ENCODE measurements around the gene MEIS2. TPM values are rescaled to one million over a fixed set of nuclear protein-coding genes. Genes with fewer than 3 reads are reported as not detected.
A peak's percentile ranks its signal among the peaks of the same experiment; 100 is the strongest.

Gene MEIS2
- total and polyA plus RNA-seq, 2 of the 13 experiments (the other 11 are each of a cell fraction or from before 2014, with no cell fraction given): 10.7 to 12.4 TPM

DNA sequence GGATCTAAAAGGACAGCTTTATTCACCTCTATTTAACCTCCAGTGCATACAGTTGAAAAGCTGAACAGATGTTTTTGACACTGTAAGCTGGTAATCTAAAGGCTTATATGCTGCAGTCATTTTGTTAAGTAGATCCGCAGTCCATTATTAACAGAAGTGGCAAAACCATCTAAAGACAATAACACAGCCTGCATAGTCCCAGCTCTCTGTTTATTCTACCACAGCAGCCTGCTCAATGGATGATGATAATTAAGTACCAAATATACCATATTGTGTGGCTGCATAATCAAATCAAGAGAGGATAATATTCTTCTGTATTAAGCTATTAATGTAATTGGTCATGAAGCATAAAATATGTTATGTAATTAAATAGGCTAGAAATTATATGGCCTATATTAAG is 207.1 kb downstream of the MEIS2 start (continued):
- TF ChIP-seq, protein P1, sequence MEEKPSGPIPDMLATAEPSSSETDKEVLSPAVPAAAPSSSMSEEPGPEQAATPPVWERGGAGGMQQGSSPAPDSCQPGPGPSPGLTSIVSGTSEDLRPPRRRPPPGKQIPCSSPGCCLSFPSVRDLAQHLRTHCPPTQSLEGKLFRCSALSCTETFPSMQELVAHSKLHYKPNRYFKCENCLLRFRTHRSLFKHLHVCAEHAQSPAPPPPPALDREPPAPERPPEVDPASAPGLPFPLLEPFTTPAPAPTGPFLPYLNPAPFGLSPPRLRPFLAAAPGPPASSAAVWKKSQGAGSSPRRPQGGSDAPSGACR (CRISPR knock-in tag; IDR thresholded peaks at IDR 0.05): no peak
- no peak for TF ChIP-seq GATAD2A (CRISPR knock-in tag; IDR thresholded peaks at IDR 0.05)
- TF ChIP-seq ZFP41 (CRISPR knock-in tag; IDR thresholded peaks at IDR 0.05; ENCODE audit: borderline replicate concordance): no peak
- no peak for TF ChIP-seq MED1 (CRISPR knock-in tag; IDR thresholded peaks at IDR 0.05)
- TF ChIP-seq SALL2 (CRISPR knock-in tag; IDR thresholded peaks at IDR 0.05): no peak

DNA sequence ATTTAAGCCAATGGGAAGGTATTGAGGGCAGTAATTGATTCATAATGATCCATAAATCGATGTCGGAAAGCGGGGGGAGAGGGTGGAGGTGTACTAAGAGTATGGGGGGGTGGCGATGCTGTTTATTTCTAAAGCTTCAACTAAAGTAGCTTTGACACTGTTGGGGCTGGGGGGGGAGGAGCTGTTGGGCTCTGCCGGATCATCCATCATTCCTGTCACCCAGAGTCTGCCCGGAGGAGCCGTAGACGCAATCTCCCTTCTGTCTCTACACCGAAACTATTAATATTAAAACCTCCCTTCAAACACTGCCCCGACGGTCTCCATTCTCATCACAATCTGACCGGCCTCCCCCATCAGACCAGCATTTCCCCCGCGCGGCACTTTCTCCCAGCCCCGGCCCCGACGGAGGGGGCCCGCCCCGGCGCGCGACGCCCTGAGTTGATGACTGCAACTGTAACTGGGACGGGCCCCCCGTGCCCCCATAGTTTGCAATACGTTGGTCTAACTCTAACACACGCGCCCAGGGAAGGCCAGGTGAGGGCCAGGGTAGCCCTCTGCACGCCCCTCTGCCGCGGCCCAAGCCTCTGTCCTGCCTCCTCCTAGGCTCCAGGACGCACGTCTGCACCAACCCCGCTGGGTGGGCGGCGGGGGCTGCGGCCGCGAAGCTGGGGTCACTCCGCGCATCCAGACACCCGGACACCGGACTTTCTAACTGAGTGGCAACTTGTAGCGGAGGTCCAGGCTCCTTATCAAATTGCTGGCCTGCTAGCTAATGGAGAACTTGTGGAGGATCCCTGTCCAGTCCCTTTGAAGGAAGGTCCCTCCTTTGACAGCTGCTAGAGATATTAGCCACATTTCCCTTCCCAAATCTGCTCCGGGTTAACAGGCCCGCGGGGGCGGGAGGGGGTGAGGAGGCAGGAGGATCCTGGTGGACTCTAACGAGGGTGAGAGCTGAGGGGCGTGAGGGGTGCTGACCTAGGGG is 212.0 kb downstream of the MEIS2 start:
- no peak overlapping the region for H3K27ac ChIP-seq (ENCODE audit: extremely low read length, insufficient read depth, low read length)
- no peaks in the 10 kb centered on the region for H4K20me1 ChIP-seq (ENCODE audit: insufficient read depth, low read length)
- ATAC-seq (peak; percentile 38; the same call in 2 of the 3 replicates), FAIRE-seq (no peak), DNase-seq (ENCODE audit: low spot score) (no peak)
- no peak overlapping the region for H2AFZ ChIP-seq (ENCODE audit: low read length)
- ChIA-PET POLR2A (no interaction called here), CTCF (ENCODE audit: low intra/inter-chr PET ratio, low total read pairs) (no interaction called here)
- H3K79me2 ChIP-seq (ENCODE audit: insufficient read depth, low read length): no peaks in the 10 kb centered on the region
- peak overlapping the region in 1 of 3 experiments; percentile 37; a peak in 1 of 6 replicates for H3K4me3 ChIP-seq (replicated peaks in 1 of 3; ENCODE audit: insufficient read depth in 1 of 3, low read depth in 2 of 3, low read length in 3 of 3)
- H3K27me3 ChIP-seq (ENCODE audit: control insufficient read depth in 1 of 2, insufficient read depth in 2 of 2, low read length in 2 of 2): peaks cover 0 to 35% of the 10 kb centered on the region in 2 experiments; a peak in 4 of 5 replicates
- H3K4me1 ChIP-seq (ENCODE audit: insufficient read depth, low read length): peaks cover 14% of the 10 kb centered on the region
- no TSS peak for BruUV-seq (replicated peaks)
- intact Hi-C loops (cut with micrococcal nuclease; ENCODE audit: unreplicated experiment) (no loop called here), in situ Hi-C loops (cut with HindIII; ENCODE audit: extremely low pct_ligation_motif_present, low pct_unique_long_range_greater_than_20kb) (loop anchor here (25.0 kb wide), 1 partner anchor 999 kb away; no protein-coding TSS in a partner anchor)
- 73% methylated on average over 38 of the region's 51 CpGs for WGBS (ENCODE audit: low lambda C conversion rate)
- H3K36me3 ChIP-seq (replicated peaks in 1 of 2; ENCODE audit: control insufficient read depth in 1 of 2, insufficient read depth in 2 of 2, low read length in 2 of 2): peaks cover 0 to 6% of the 10 kb centered on the region in 2 experiments; a peak in 1 of 5 replicates
- no peaks in the 10 kb centered on the region for H3K9me3 ChIP-seq (ENCODE audit: low read length)
- peak overlapping the region; percentile 63; the same call in 1 of the 2 replicates for H3K4me2 ChIP-seq (ENCODE audit: low read depth, low read length)
- H3K9ac ChIP-seq (ENCODE audit: insufficient read depth, low read depth, low read length): no peak overlapping the region
- TF ChIP-seq FIP1L1 (IDR thresholded peaks at IDR 0.05; ENCODE audit: borderline replicate concordance, insufficient read depth, low read depth, low read length): no peak
- no peak for TF ChIP-seq ZBTB21 (CRISPR knock-in tag; IDR thresholded peaks at IDR 0.05)
- no peak for TF ChIP-seq ESRRA (CRISPR knock-in tag; IDR thresholded peaks at IDR 0.05; ENCODE audit: low read depth)
- TF ChIP-seq AGO2 (optimal IDR thresholded peaks at IDR 0.05; ENCODE audit: low read depth, low read length): peak; percentile 83
- TF ChIP-seq, protein P2, sequence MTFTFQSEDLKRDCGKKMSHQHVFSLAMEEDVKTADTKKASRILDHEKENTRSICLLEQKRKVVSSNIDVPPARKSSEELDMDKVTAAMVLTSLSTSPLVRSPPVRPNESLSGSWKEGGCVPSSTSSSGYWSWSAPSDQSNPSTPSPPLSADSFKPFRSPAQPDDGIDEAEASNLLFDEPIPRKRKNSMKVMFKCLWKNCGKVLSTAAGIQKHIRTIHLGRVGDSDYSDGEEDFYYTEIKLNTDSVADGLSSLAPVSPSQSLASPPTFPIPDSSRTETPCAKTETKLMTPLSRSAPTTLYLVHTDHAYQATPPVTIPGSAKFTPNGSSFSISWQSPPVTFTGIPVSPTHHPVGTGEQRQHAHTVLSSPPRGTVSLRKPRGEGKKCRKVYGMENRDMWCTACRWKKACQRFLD (CRISPR knock-in tag; IDR thresholded peaks at IDR 0.05; ENCODE audit: borderline replicate concordance): no peak
- peak; percentile 82; the same call in 1 of the 2 replicates for TF ChIP-seq ZSCAN22 (CRISPR knock-in tag; IDR thresholded peaks at IDR 0.05)
- TF ChIP-seq HOXD1 (CRISPR knock-in tag; IDR thresholded peaks at IDR 0.05): peak; percentile 82; the same call in 1 of the 2 replicates
- TF ChIP-seq ZNF776 (CRISPR knock-in tag; IDR thresholded peaks at IDR 0.05): no peak
- TF ChIP-seq SP2 (CRISPR knock-in tag; IDR thresholded peaks at IDR 0.05): no peak
- TF ChIP-seq, protein P3, sequence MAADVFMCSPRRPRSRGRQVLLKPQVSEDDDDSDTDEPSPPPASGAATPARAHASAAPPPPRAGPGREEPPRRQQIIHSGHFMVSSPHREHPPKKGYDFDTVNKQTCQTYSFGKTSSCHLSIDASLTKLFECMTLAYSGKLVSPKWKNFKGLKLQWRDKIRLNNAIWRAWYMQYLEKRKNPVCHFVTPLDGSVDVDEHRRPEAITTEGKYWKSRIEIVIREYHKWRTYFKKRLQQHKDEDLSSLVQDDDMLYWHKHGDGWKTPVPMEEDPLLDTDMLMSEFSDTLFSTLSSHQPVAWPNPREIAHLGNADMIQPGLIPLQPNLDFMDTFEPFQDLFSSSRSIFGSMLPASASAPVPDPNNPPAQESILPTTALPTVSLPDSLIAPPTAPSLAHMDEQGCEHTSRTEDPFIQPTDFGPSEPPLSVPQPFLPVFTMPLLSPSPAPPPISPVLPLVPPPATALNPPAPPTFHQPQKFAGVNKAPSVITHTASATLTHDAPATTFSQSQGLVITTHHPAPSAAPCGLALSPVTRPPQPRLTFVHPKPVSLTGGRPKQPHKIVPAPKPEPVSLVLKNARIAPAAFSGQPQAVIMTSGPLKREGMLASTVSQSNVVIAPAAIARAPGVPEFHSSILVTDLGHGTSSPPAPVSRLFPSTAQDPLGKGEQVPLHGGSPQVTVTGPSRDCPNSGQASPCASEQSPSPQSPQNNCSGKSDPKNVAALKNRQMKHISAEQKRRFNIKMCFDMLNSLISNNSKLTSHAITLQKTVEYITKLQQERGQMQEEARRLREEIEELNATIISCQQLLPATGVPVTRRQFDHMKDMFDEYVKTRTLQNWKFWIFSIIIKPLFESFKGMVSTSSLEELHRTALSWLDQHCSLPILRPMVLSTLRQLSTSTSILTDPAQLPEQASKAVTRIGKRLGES (CRISPR knock-in tag; IDR thresholded peaks at IDR 0.05; ENCODE audit: borderline replicate concordance): no peak
- TF ChIP-seq, protein P4, sequence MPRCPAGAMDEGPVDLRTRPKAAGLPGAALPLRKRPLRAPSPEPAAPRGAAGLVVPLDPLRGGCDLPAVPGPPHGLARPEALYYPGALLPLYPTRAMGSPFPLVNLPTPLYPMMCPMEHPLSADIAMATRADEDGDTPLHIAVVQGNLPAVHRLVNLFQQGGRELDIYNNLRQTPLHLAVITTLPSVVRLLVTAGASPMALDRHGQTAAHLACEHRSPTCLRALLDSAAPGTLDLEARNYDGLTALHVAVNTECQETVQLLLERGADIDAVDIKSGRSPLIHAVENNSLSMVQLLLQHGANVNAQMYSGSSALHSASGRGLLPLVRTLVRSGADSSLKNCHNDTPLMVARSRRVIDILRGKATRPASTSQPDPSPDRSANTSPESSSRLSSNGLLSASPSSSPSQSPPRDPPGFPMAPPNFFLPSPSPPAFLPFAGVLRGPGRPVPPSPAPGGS (CRISPR knock-in tag; IDR thresholded peaks at IDR 0.05): no peak

Measured in HepG2 (cell line).